ENCODE measurements around the gene PSPH. TPM values are rescaled to one million over a fixed set of nuclear protein-coding genes. Genes with fewer than 3 reads are reported as not detected.
"Not testable (repeated sequence)": the region's sequence is repeated elsewhere in the genome, so short reads cannot be mapped to it uniquely, and the experiment has no call there.

The PSPH gene
- 10 to 100 TPM; 12.4 to 22.2 TPM for total RNA-seq

- no peaks in the 10 kb centered on the region for H3K27me3 Mint-ChIP-seq
- peaks cover 50% of the 10 kb centered on the region for H3K4me1 Mint-ChIP-seq
- CTCF ChIA-PET = interaction anchor here (0.6 to 1.9 kb wide), 10 partner anchors 11 to 636 kb away, joined by 3 to 14 read pairs (median 5); partner anchors contain the start of genes CHCHD2, NIPSNAP2 and SUMF2
- no peaks in the 10 kb centered on the region for H3K9me3 Mint-ChIP-seq (ENCODE audit: low read depth)
- ATAC-seq (peak; percentile 96), DNase-seq (peak; percentile 93)
- peak within 1 kb of the TSS; percentile 87 for H3K27ac Mint-ChIP-seq
- peaks cover 36% of the 10 kb centered on the region for H3K36me3 Mint-ChIP-seq
- H3K4me3 Mint-ChIP-seq = peak within 1 kb of the TSS; percentile 87
Measured at GRCh38 chr7:56051339-56052191, at the start of gene PSPH, which contains the start of gene CCT6A. Gene PSPH (minus strand): TSS chr7:56051444. CDS start chr7:56021212, 30,232 bp downstream. Gene CCT6A (plus strand): TSS chr7:56051765. CDS start chr7:56051849, 84 bp downstream.

GRCh38 chr7:56099653-56100052, 48.4 kb upstream of the PSPH start:
- no peak overlapping the region for H3K27ac Mint-ChIP-seq
- CTCF ChIA-PET = no interaction called here
- peaks cover 37% of the 10 kb centered on the region for H3K36me3 Mint-ChIP-seq
- DNase-seq (no peak), ATAC-seq (no peak)
- H3K4me1 Mint-ChIP-seq = peaks cover 13% of the 10 kb centered on the region
- no peaks in the 10 kb centered on the region for H3K9me3 Mint-ChIP-seq (ENCODE audit: low read depth)
- H3K4me3 Mint-ChIP-seq = no peak overlapping the region
- no peaks in the 10 kb centered on the region for H3K27me3 Mint-ChIP-seq

- CTCF ChIA-PET; H3K27me3 Mint-ChIP-seq; H3K27ac Mint-ChIP-seq; ATAC-seq; H3K4me3 Mint-ChIP-seq; DNase-seq; H3K4me1 Mint-ChIP-seq; H3K9me3 Mint-ChIP-seq (ENCODE audit: low read depth): not testable (repeated sequence)
- peaks cover 30% of the 10 kb centered on the region for H3K36me3 Mint-ChIP-seq
Measured at GRCh38 chr7:56098187-56099008, 47.2 kb upstream of the PSPH start.

GRCh38 chr7:56097700-56098099, 46.5 kb upstream of the PSPH start:
- no peak for DNase-seq
- Mint-ChIP-seq H3K4me3 (no peak overlapping the region), H3K27me3 (no peaks in the 10 kb centered on the region), H3K27ac (no peak overlapping the region), H3K4me1 (peaks cover 7% of the 10 kb centered on the region), H3K9me3 (ENCODE audit: low read depth) (no peaks in the 10 kb centered on the region), H3K36me3 (peaks cover 27% of the 10 kb centered on the region)
- no peak for ATAC-seq
- CTCF ChIA-PET = no interaction called here

- ATAC-seq (no peak), DNase-seq (no peak)
- no peaks in the 10 kb centered on the region for H3K9me3 Mint-ChIP-seq (ENCODE audit: low read depth)
- peaks cover 5% of the 10 kb centered on the region for H3K4me1 Mint-ChIP-seq
- CTCF ChIA-PET = interaction anchor here (2.1 kb wide), 1 partner anchor 19 kb away, joined by 4 read pairs; no protein-coding TSS in a partner anchor
- H3K36me3 Mint-ChIP-seq = peaks cover 8% of the 10 kb centered on the region
- H3K27me3 Mint-ChIP-seq = no peaks in the 10 kb centered on the region
- no peak within 1 kb of the TSS for H3K27ac Mint-ChIP-seq
- no peak within 1 kb of the TSS for H3K4me3 Mint-ChIP-seq
Measured at GRCh38 chr7:56092789-56093531, 41.7 kb upstream of the PSPH start, which contains the start of gene PHKG1. Gene PHKG1 (minus strand): TSS chr7:56092952. CDS start chr7:56088941, 4,011 bp downstream.

GRCh38 chr7:56092388-56092787, 41.1 kb upstream of the PSPH start:
- not testable (repeated sequence) for ATAC-seq; H3K4me1 Mint-ChIP-seq; H3K27ac Mint-ChIP-seq; H3K27me3 Mint-ChIP-seq; H3K36me3 Mint-ChIP-seq; DNase-seq; H3K4me3 Mint-ChIP-seq; H3K9me3 Mint-ChIP-seq (ENCODE audit: low read depth)
- CTCF ChIA-PET = interaction anchor here (1.0 to 2.1 kb wide), 2 partner anchors 18 to 41 kb away, joined by 3 to 4 read pairs; partner anchors contain the start of genes CCT6A and PSPH

GRCh38 chr7:56091591-56091990, 40.3 kb upstream of the PSPH start:
- no peak overlapping the region for H3K4me3 Mint-ChIP-seq
- no peak for ATAC-seq
- DNase-seq = no peak
- H3K36me3 Mint-ChIP-seq = peaks cover 7% of the 10 kb centered on the region
- CTCF ChIA-PET = interaction anchor here (1.0 to 2.1 kb wide), 2 partner anchors 18 to 40 kb away, joined by 3 to 4 read pairs; partner anchors contain the start of genes CCT6A and PSPH
- no peak overlapping the region for H3K27ac Mint-ChIP-seq
- H3K4me1 Mint-ChIP-seq = peaks cover 3% of the 10 kb centered on the region
- no peaks in the 10 kb centered on the region for H3K9me3 Mint-ChIP-seq (ENCODE audit: low read depth)
- H3K27me3 Mint-ChIP-seq = no peaks in the 10 kb centered on the region

GRCh38 chr7:56087445-56087844, 36.2 kb upstream of the PSPH start:
- DNase-seq (no peak), ATAC-seq (no peak)
- no peak overlapping the region for H3K27ac Mint-ChIP-seq
- no peaks in the 10 kb centered on the region for H3K9me3 Mint-ChIP-seq (ENCODE audit: low read depth)
- CTCF ChIA-PET = interaction anchor here (0.7 kb wide), 1 partner anchor 48 kb away, joined by 3 read pairs; no protein-coding TSS in a partner anchor
- H3K4me1 Mint-ChIP-seq = no peaks in the 10 kb centered on the region
- no peaks in the 10 kb centered on the region for H3K27me3 Mint-ChIP-seq
- H3K36me3 Mint-ChIP-seq = peaks cover 3% of the 10 kb centered on the region
- H3K4me3 Mint-ChIP-seq = no peak overlapping the region

GRCh38 chr7:56086761-56087160, 35.5 kb upstream of the PSPH start:
- H3K27ac Mint-ChIP-seq = no peak overlapping the region
- no peak for ATAC-seq
- no peaks in the 10 kb centered on the region for H3K27me3 Mint-ChIP-seq
- H3K4me1 Mint-ChIP-seq = no peaks in the 10 kb centered on the region
- H3K9me3 Mint-ChIP-seq (ENCODE audit: low read depth) = no peaks in the 10 kb centered on the region
- no peak overlapping the region for H3K4me3 Mint-ChIP-seq
- H3K36me3 Mint-ChIP-seq = peaks cover 3% of the 10 kb centered on the region
- DNase-seq = no peak
- CTCF ChIA-PET = no interaction called here

- no peaks in the 10 kb centered on the region for H3K9me3 Mint-ChIP-seq (ENCODE audit: low read depth)
- H3K27me3 Mint-ChIP-seq = no peaks in the 10 kb centered on the region
- CTCF ChIA-PET = interaction anchor here (1.0 to 2.3 kb wide), 2 partner anchors 9 to 15 kb away, joined by 3 to 10 read pairs; no protein-coding TSS in a partner anchor
- H3K27ac Mint-ChIP-seq = no peak overlapping the region
- DNase-seq = no peak
- H3K4me3 Mint-ChIP-seq = no peak overlapping the region
- peaks cover 1% of the 10 kb centered on the region for H3K36me3 Mint-ChIP-seq
- ATAC-seq = no peak
- H3K4me1 Mint-ChIP-seq = no peaks in the 10 kb centered on the region
Measured at GRCh38 chr7:56083150-56083785, 32.0 kb upstream of the PSPH start.

GRCh38 chr7:56081626-56082340, 30.5 kb upstream of the PSPH start:
- H3K27ac Mint-ChIP-seq = no peak overlapping the region
- ATAC-seq (no peak), DNase-seq (no peak)
- H3K27me3 Mint-ChIP-seq = no peaks in the 10 kb centered on the region
- H3K4me1 Mint-ChIP-seq = no peaks in the 10 kb centered on the region
- no peaks in the 10 kb centered on the region for H3K9me3 Mint-ChIP-seq (ENCODE audit: low read depth)
- CTCF ChIA-PET = no interaction called here
- peaks cover under 1% of the 10 kb centered on the region for H3K36me3 Mint-ChIP-seq
- H3K4me3 Mint-ChIP-seq = no peak overlapping the region

Data from activated CD8-positive, alpha-beta memory T cell treated with anti-CD3 and anti-CD28 coated beads, Interleukin-2, amount 10 ng/mL, durations not matched to agents 7 days and 5 days (primary cell).